ENCODE measurements around the gene SNTG2. TPM values are rescaled to one million over a fixed set of nuclear protein-coding genes. Genes with fewer than 3 reads are reported as not detected.
A peak's percentile ranks its signal among the peaks of the same experiment; 100 is the strongest.

Gene SNTG2
- total RNA-seq, 1 donor from 2014 or later, result 23.2 TPM

- H3K27me3 Mint-ChIP-seq (ENCODE audit: unreplicated experiment), result peaks cover 7% of the 10 kb centered on the region
- H3K4me3 Mint-ChIP-seq (ENCODE audit: unreplicated experiment), result no peak overlapping the region
- H3K36me3 Mint-ChIP-seq (ENCODE audit: low read depth, unreplicated experiment), result peaks cover 5% of the 10 kb centered on the region
- H3K9me3 Mint-ChIP-seq (ENCODE audit: unreplicated experiment), result no peaks in the 10 kb centered on the region
- H3K27ac Mint-ChIP-seq (ENCODE audit: unreplicated experiment), result no peak overlapping the region
- H3K4me1 Mint-ChIP-seq (ENCODE audit: unreplicated experiment), result no peaks in the 10 kb centered on the region
- no peak for DNase-seq (ENCODE audit: low spot score)
- no peak for TF ChIP-seq CTCF (IDR thresholded peaks at IDR 0.05; ENCODE audit: unreplicated experiment)
Observed at GRCh38 chr2:1310866-1311265, 360.2 kb downstream of the SNTG2 start.

GRCh38 chr2:1313240-1313924 lies 362.7 kb downstream of the SNTG2 start:
- no peak for DNase-seq (ENCODE audit: low spot score)
- no peak overlapping the region for H3K4me3 Mint-ChIP-seq (ENCODE audit: unreplicated experiment)
- peak overlapping the region; percentile 70 for H3K27ac Mint-ChIP-seq (ENCODE audit: unreplicated experiment)
- TF ChIP-seq CTCF (IDR thresholded peaks at IDR 0.05; ENCODE audit: unreplicated experiment), result no peak
- H3K9me3 Mint-ChIP-seq (ENCODE audit: unreplicated experiment), result no peaks in the 10 kb centered on the region
- H3K4me1 Mint-ChIP-seq (ENCODE audit: unreplicated experiment), result no peaks in the 10 kb centered on the region
- peaks cover 3% of the 10 kb centered on the region for H3K27me3 Mint-ChIP-seq (ENCODE audit: unreplicated experiment)
- no peaks in the 10 kb centered on the region for H3K36me3 Mint-ChIP-seq (ENCODE audit: low read depth, unreplicated experiment)

- Mint-ChIP-seq H3K27ac (ENCODE audit: unreplicated experiment) (no peak overlapping the region), H3K4me3 (ENCODE audit: unreplicated experiment) (no peak overlapping the region), H3K4me1 (ENCODE audit: unreplicated experiment) (no peaks in the 10 kb centered on the region), H3K27me3 (ENCODE audit: unreplicated experiment) (peaks cover 3% of the 10 kb centered on the region), H3K9me3 (ENCODE audit: unreplicated experiment) (no peaks in the 10 kb centered on the region), H3K36me3 (ENCODE audit: low read depth, unreplicated experiment) (no peaks in the 10 kb centered on the region)
- TF ChIP-seq CTCF (IDR thresholded peaks at IDR 0.05; ENCODE audit: unreplicated experiment), result no peak
- no peak for DNase-seq (ENCODE audit: low spot score)
Observed at GRCh38 chr2:1314254-1314653, 363.6 kb downstream of the SNTG2 start.

GRCh38 chr2:1318366-1319009 lies 367.8 kb downstream of the SNTG2 start:
- Mint-ChIP-seq H3K9me3 (ENCODE audit: unreplicated experiment) (no peaks in the 10 kb centered on the region), H3K4me3 (ENCODE audit: unreplicated experiment) (no peak overlapping the region), H3K27me3 (ENCODE audit: unreplicated experiment) (peaks cover 2% of the 10 kb centered on the region), H3K36me3 (ENCODE audit: low read depth, unreplicated experiment) (peaks cover 4% of the 10 kb centered on the region), H3K27ac (ENCODE audit: unreplicated experiment) (no peak overlapping the region), H3K4me1 (ENCODE audit: unreplicated experiment) (no peaks in the 10 kb centered on the region)
- no peak for DNase-seq (ENCODE audit: low spot score)
- TF ChIP-seq CTCF (IDR thresholded peaks at IDR 0.05; ENCODE audit: unreplicated experiment), result no peak

- Mint-ChIP-seq H3K4me3 (ENCODE audit: unreplicated experiment) (no peak overlapping the region), H3K4me1 (ENCODE audit: unreplicated experiment) (no peaks in the 10 kb centered on the region), H3K9me3 (ENCODE audit: unreplicated experiment) (no peaks in the 10 kb centered on the region), H3K27ac (ENCODE audit: unreplicated experiment) (no peak overlapping the region), H3K27me3 (ENCODE audit: unreplicated experiment) (peaks cover 2% of the 10 kb centered on the region), H3K36me3 (ENCODE audit: low read depth, unreplicated experiment) (peaks cover 4% of the 10 kb centered on the region)
- no peak for TF ChIP-seq CTCF (IDR thresholded peaks at IDR 0.05; ENCODE audit: unreplicated experiment)
- DNase-seq (ENCODE audit: low spot score), result no peak
Observed at GRCh38 chr2:1319393-1319792, 368.7 kb downstream of the SNTG2 start.

Data from endothelial cell (in vitro differentiated cells).